Endothelial cell of umbilical vein (primary cell): ENCODE data around the gene AKTIP. TPM values are rescaled to one million over a fixed set of nuclear protein-coding genes. Genes with fewer than 3 reads are reported as not detected.

Experiments used
- BruUV-seq: library from RNA; stranded (reverse); fragments of 400-500 nt; replicated peaks from 2 replicates; lab custom pipeline; 2021; lab: Mats Ljungman, UMichigan
- CTCF ChIA-PET: fragments of 300-600, 350-600 bp; sonication (Branson Sonifier 250); formaldehyde crosslinking; loops from one replicate; lab custom pipeline; 2021; ENCODE audit warnings: antibody characterized with exemption, inconsistent platforms; lab: Charles Lee
- POLR2A ChIA-PET: fragments of 300-600, 350-600 bp; sonication (Branson Sonifier 250); formaldehyde crosslinking; loops from one replicate; lab custom pipeline; 2021; ENCODE audit warnings: antibody characterized with exemption, inconsistent platforms; lab: Charles Lee
- DNase-seq: peaks from one replicate; pipeline ENCODE4 v3.0.0-alpha.2; 2011; ENCODE audit warnings: low read depth, low spot score
- FAIRE-seq: peaks from 2 replicates; lab custom pipeline; 2011; peaks lifted over from hg19 to GRCh38; lab: Jason Lieb, UNC
- H2AFZ ChIP-seq: 2 replicates; pipeline ENCODE4 v1.6.0; 2012; ENCODE audit warnings: low read depth, low read length, control low read depth, inconsistent platforms
- H3K27ac ChIP-seq: 2 replicates; pipeline ENCODE4 v1.5.1; 2011; ENCODE audit warnings: low read depth, mild to moderate bottlenecking, control low read depth, low read length, moderate library complexity; ENCODE audit not compliant: insufficient read depth
- H3K27me3 ChIP-seq, 2 experiments: 2 replicates each; pipeline versions ENCODE4 v1.6.0 to v1.6.1; 2011; ENCODE audit warnings: low read length in 2 of 2, mixed read lengths in 1 of 2; ENCODE audit not compliant: control insufficient read depth in 2 of 2, insufficient read depth in 2 of 2
- H3K36me3 ChIP-seq, 2 experiments: 2 replicates in 1 of 2; 3 replicates in 1 of 2; pipeline ENCODE4 v1.5.1; 2011; ENCODE audit warnings: low read length in 2 of 2, mild to moderate bottlenecking in 1 of 2, moderate library complexity in 1 of 2; ENCODE audit not compliant: control insufficient read depth in 2 of 2, insufficient read depth in 2 of 2; ENCODE audit errors: extremely low read depth in 1 of 2
- H3K4me1 ChIP-seq: 3 replicates; pipeline ENCODE4 v1.5.1; 2011; ENCODE audit warnings: mild to moderate bottlenecking, low read length; ENCODE audit not compliant: control insufficient read depth, insufficient read depth; ENCODE audit errors: extremely low read depth
- H3K4me2 ChIP-seq: 2 replicates; pipeline ENCODE4 v1.6.1; 2011; ENCODE audit warnings: low read length, control low read depth, mixed read lengths; ENCODE audit not compliant: insufficient read depth
- H3K4me3 ChIP-seq, 3 experiments: fragments of 200-600 bp in 1 of 3; sonication (generic), shearing (Covaris generic) in 1 of 3; replicated peaks in 1 of 3; 2 replicates each; pipeline ENCODE4 v1.5.1; 2011 to 2016; ENCODE audit warnings: control low read depth in 3 of 3, low read length in 3 of 3, mild to moderate bottlenecking in 2 of 3, inconsistent platforms in 1 of 3, low read depth in 1 of 3, moderate library complexity in 1 of 3; ENCODE audit not compliant: insufficient read depth in 1 of 3
- H3K79me2 ChIP-seq: 2 replicates; pipeline ENCODE4 v1.6.0; 2012; ENCODE audit warnings: low read length, inconsistent platforms; ENCODE audit not compliant: control insufficient read depth, insufficient read depth
- H3K9ac ChIP-seq: replicated peaks from 2 replicates; pipeline ENCODE3; 2011; ENCODE audit warnings: low read length, control low read depth; ENCODE audit not compliant: insufficient read depth; ENCODE audit errors: extremely low read depth
- H3K9me1 ChIP-seq: replicated peaks from 3 replicates; pipeline ENCODE4 v1.6.0; 2011; ENCODE audit warnings: mild to moderate bottlenecking, low read length; ENCODE audit not compliant: control insufficient read depth, insufficient read depth; ENCODE audit errors: extremely low read depth
- H3K9me3 ChIP-seq: replicated peaks from 2 replicates; pipeline ENCODE4 v1.5.1; 2012; ENCODE audit warnings: low read length, inconsistent platforms; ENCODE audit not compliant: control insufficient read depth, insufficient read depth
- H4K20me1 ChIP-seq: replicated peaks from 2 replicates; pipeline ENCODE3; 2011; ENCODE audit warnings: mild to moderate bottlenecking, low read length; ENCODE audit not compliant: control insufficient read depth, insufficient read depth; ENCODE audit errors: extremely low read depth
- CTCF ChIP-seq, 2 donors: IDR thresholded peaks; 1 replicate in 1 of 2; 2 replicates in 1 of 2; pipeline ENCODE4 v1.5.1; 2011; ENCODE audit warnings: low read length in 2 of 2, mild to moderate bottlenecking in 2 of 2, moderate library complexity in 2 of 2, control low read depth in 1 of 2, inconsistent platforms in 1 of 2, low read depth in 1 of 2; ENCODE audit not compliant: insufficient read depth in 1 of 2; ENCODE audit errors: extremely low read depth in 1 of 2
- EZH2 ChIP-seq: IDR thresholded peaks from 2 replicates; pipeline ENCODE4 v1.6.1; 2012; ENCODE audit warnings: borderline replicate concordance, low read depth, mild to moderate bottlenecking, moderate library complexity, low read length, inconsistent platforms; ENCODE audit not compliant: severe bottlenecking
- FOS ChIP-seq: IDR thresholded peaks from 2 replicates; pipeline ENCODE4 v1.6.1; 2011; ENCODE audit warnings: mild to moderate bottlenecking, low read length, moderate library complexity, borderline replicate concordance; ENCODE audit not compliant: insufficient read depth
- GATA2 ChIP-seq: IDR thresholded peaks from 2 replicates; pipeline ENCODE4 v1.7.0; 2011; ENCODE audit warnings: low read depth, mild to moderate bottlenecking, moderate library complexity, mixed read lengths, low read length; ENCODE audit not compliant: insufficient read length, insufficient read depth
- JUN ChIP-seq: IDR thresholded peaks from 2 replicates; pipeline ENCODE4 v1.6.1; 2011; ENCODE audit warnings: borderline replicate concordance, low read depth; ENCODE audit not compliant: insufficient read length, insufficient read depth
- MAX ChIP-seq: IDR thresholded peaks from 2 replicates; pipeline ENCODE4 v1.6.1; 2011; ENCODE audit not compliant: insufficient read depth, insufficient read length
- MYC ChIP-seq: IDR thresholded peaks from one replicate; pipeline ENCODE4 v1.6.1; 2011; ENCODE audit warnings: mild to moderate bottlenecking, low read depth, low read length
- POLR2A ChIP-seq: IDR thresholded peaks from 2 replicates; pipeline ENCODE4 v1.6.1; 2012; ENCODE audit warnings: low read depth, mild to moderate bottlenecking, control low read depth, low read length
- POLR2AphosphoS5 ChIP-seq: IDR thresholded peaks from 2 replicates; pipeline ENCODE4 v1.6.1; 2012; ENCODE audit warnings: low read depth, mild to moderate bottlenecking, control low read depth, low read length, moderate library complexity; ENCODE audit not compliant: insufficient read depth
- dilution Hi-C: fragments of 300-500 bp; cut with MboI; formaldehyde crosslinking; loops from one replicate; pipeline ENCODE4 v1.15.0; 2019; ENCODE audit warnings: low sequenced_read_pairs; ENCODE audit not compliant: extremely low pct_ligation_motif_present
- intact Hi-C: fragments of 100-400 bp; cut with micrococcal nuclease; formaldehyde crosslinking; loops from one replicate; pipeline ENCODE4 v1.10.0; 2022
- polyA plus RNA-seq, 4 experiments: library from polyadenylated mRNA; depleted of rRNA in 3 of 4; stranded (reverse) in 3 of 4; unstranded in 1 of 4; fragments of >200 nt; gene quantifications; 2 replicates each; pipeline versions ENCODE4 v1.2.1 to v1.2.3, GENCODE V29; 2011 to 2012; ENCODE audit warnings: missing spikeins in 1 of 4
- total RNA-seq: library from RNA; stranded (reverse); gene quantifications from 2 replicates; pipeline ENCODE4 v1.2.3, GENCODE V29; 2021

Gene AKTIP
- total and polyA plus RNA-seq, 2 donors (not counting 3 experiments of a cell fraction or from before 2014, with no cell fraction given): 25.1 to 32.7 TPM

- Histone ChIP-seq H3K4me3 (peak overlapping the region in 1 of 3 experiments; percentile 51), H3K4me2 (peak overlapping the region; percentile 92), H3K9me3 (no peaks in the 10 kb centered on the region), H3K4me1 (peaks cover 39% of the 10 kb centered on the region), H4K20me1 (no peaks in the 10 kb centered on the region), H2AFZ (no peak overlapping the region), H3K36me3 (no peaks in the 10 kb centered on the region), H3K9ac (peak overlapping the region; percentile 95), H3K9me1 (no peaks in the 10 kb centered on the region), H3K27me3 (no peaks in the 10 kb centered on the region), H3K27ac (peak overlapping the region; percentile 97), H3K79me2 (no peaks in the 10 kb centered on the region)
- CTCF ChIA-PET: interaction anchor here (1.1 to 2.3 kb wide), 2 partner anchors 8 to 28 kb away, joined by 3 to 13 read pairs; no protein-coding TSS in a partner anchor
- DNase-seq (no peak), FAIRE-seq (no peak)
- intact Hi-C loops: loop anchor here (1.0 to 5.0 kb wide), 6 partner anchors 8 to 1984 kb away; partner anchors contain the start of genes FTO and RPGRIP1L
- POLR2A ChIA-PET: interaction anchor here (1.6 kb wide), 1 partner anchor 14 kb away, joined by 5 read pairs; no protein-coding TSS in a partner anchor
- no TSS peak for BruUV-seq
- dilution Hi-C loops: no loop called here
- TF ChIP-seq MAX (no peak), MYC (no peak), GATA2 (no peak)
These were observed 14.8 kb upstream of the AKTIP start for GRCh38 chr16:53517851-53518250.

GRCh38 chr16:53515811-53516210 lies 12.8 kb upstream of the AKTIP start:
- peak overlapping the region; percentile 66 for H3K9ac ChIP-seq
- peak overlapping the region; percentile 12 for H3K4me2 ChIP-seq
- BruUV-seq: TSS peak; percentile 23
- H3K4me3 ChIP-seq: no peak overlapping the region
- CTCF ChIA-PET: interaction anchor here (1.2 to 2.0 kb wide), 3 partner anchors 33 to 539 kb away, joined by 3 to 12 read pairs (median 4); no protein-coding TSS in a partner anchor
- no peaks in the 10 kb centered on the region for H3K79me2 ChIP-seq
- no peaks in the 10 kb centered on the region for H3K9me3 ChIP-seq
- no peaks in the 10 kb centered on the region for H3K9me1 ChIP-seq
- dilution Hi-C loops: no loop called here
- FAIRE-seq (no peak), DNase-seq (peak; percentile 38)
- H3K36me3 ChIP-seq: no peaks in the 10 kb centered on the region
- H3K4me1 ChIP-seq: peaks cover 39% of the 10 kb centered on the region
- H4K20me1 ChIP-seq: no peaks in the 10 kb centered on the region
- H2AFZ ChIP-seq: no peak overlapping the region
- POLR2A ChIA-PET: interaction anchor here (1.1 kb wide), 1 partner anchor 12 kb away, joined by 3 read pairs; no protein-coding TSS in a partner anchor
- no peaks in the 10 kb centered on the region for H3K27me3 ChIP-seq
- TF ChIP-seq POLR2AphosphoS5: no peak
- TF ChIP-seq MYC: no peak
- no peak for TF ChIP-seq CTCF (IDR thresholded peaks at IDR 0.05; ENCODE audit: extremely low read depth in 1 of 2, insufficient read depth in 1 of 2, low read depth in 1 of 2, low read length in 2 of 2)
- TF ChIP-seq POLR2A: no peak
- no peak for TF ChIP-seq MAX
- no peak for TF ChIP-seq EZH2
- no peak for TF ChIP-seq FOS
- no peak for TF ChIP-seq GATA2
- TF ChIP-seq JUN: no peak
- intact Hi-C loops: loop anchor here (1.0 to 5.0 kb wide), 6 partner anchors 13 to 1986 kb away; partner anchors contain the start of genes AKTIP, FTO and RPGRIP1L
- peak overlapping the region; percentile 97 for H3K27ac ChIP-seq
